OCI-M2 (cell line): ENCODE results near the gene TMEM132D.

Experiments used
- DNase-seq: peaks from one replicate; lab custom pipeline; 2025; ENCODE audit not compliant: unreplicated experiment; lab: John Stamatoyannopoulos, UW

TMEM132D gene

GRCh38 chr12:129378496-129378895 lies 525.3 kb downstream of the TMEM132D start:
- DNase-seq: no peak

- DNase-seq: no peak
These were observed 530.1 kb downstream of the TMEM132D start for GRCh38 chr12:129373746-129374145.

GRCh38 chr12:129372876-129373275 lies 530.9 kb downstream of the TMEM132D start:
- DNase-seq: no peak

GRCh38 chr12:129372348-129372747 lies 531.5 kb downstream of the TMEM132D start:
- no peak for DNase-seq

- DNase-seq: no peak
These were observed 532.6 kb downstream of the TMEM132D start for GRCh38 chr12:129371268-129371667.

- no peak for DNase-seq
These were observed 537.2 kb downstream of the TMEM132D start for GRCh38 chr12:129366656-129367055.

- no peak for DNase-seq
These were observed 540.8 kb downstream of the TMEM132D start for GRCh38 chr12:129363041-129363440.

GRCh38 chr12:129357233-129357632 lies 546.6 kb downstream of the TMEM132D start:
- no peak for DNase-seq

GRCh38 chr12:129351481-129351880 lies 552.3 kb downstream of the TMEM132D start:
- no peak for DNase-seq

- no peak for DNase-seq
These were observed 564.5 kb downstream of the TMEM132D start for GRCh38 chr12:129339336-129339735.

GRCh38 chr12:129337413-129337812 lies 566.4 kb downstream of the TMEM132D start:
- DNase-seq: no peak

GRCh38 chr12:129335773-129336172 lies 568.1 kb downstream of the TMEM132D start:
- DNase-seq: no peak

GRCh38 chr12:129332286-129332685 lies 571.5 kb downstream of the TMEM132D start:
- DNase-seq: no peak

- no peak for DNase-seq
These were observed 572.3 kb downstream of the TMEM132D start for GRCh38 chr12:129331356-129332085.

GRCh38 chr12:129328235-129328634 lies 575.6 kb downstream of the TMEM132D start:
- DNase-seq: no peak

- DNase-seq: no peak
These were observed 578.3 kb downstream of the TMEM132D start for GRCh38 chr12:129325566-129325965.

- no peak for DNase-seq
These were observed 591.8 kb downstream of the TMEM132D start for GRCh38 chr12:129312048-129312447.

- DNase-seq: no peak
These were observed 593.5 kb downstream of the TMEM132D start for GRCh38 chr12:129310346-129310745.

GRCh38 chr12:129305851-129306250 lies 598.0 kb downstream of the TMEM132D start:
- no peak for DNase-seq

GRCh38 chr12:129304529-129304928 lies 599.3 kb downstream of the TMEM132D start:
- DNase-seq: no peak

GRCh38 chr12:129300011-129300410 lies 603.8 kb downstream of the TMEM132D start:
- no peak for DNase-seq

- DNase-seq: no peak
These were observed 604.9 kb downstream of the TMEM132D start for GRCh38 chr12:129298921-129299320.

- no peak for DNase-seq
These were observed 607.2 kb downstream of the TMEM132D start for GRCh38 chr12:129296671-129297070.
